B cell (primary cell): ENCODE measurements around the gene NOS2.

Experiments used
- EZH2 ChIP-seq: IDR thresholded peaks from 2 replicates; pipeline ENCODE4 v1.6.1; 2012; ENCODE audit warnings: borderline replicate concordance, low read depth, mild to moderate bottlenecking, moderate library complexity, low read length; ENCODE audit not compliant: insufficient read depth, poor library complexity, severe bottlenecking
- TF ChIP-seq, protein P1 (sequence below): fragments of 200-600 bp; IDR thresholded peaks from one replicate; pipeline ENCODE4 v1.8.0; 2022; ENCODE audit warnings: antibody characterized with exemption, mild to moderate bottlenecking

GRCh38 chr17:27778183-27778582 is 22.1 kb downstream of the NOS2 start:
- TF ChIP-seq EZH2 = no peak
- TF ChIP-seq, protein P1, sequence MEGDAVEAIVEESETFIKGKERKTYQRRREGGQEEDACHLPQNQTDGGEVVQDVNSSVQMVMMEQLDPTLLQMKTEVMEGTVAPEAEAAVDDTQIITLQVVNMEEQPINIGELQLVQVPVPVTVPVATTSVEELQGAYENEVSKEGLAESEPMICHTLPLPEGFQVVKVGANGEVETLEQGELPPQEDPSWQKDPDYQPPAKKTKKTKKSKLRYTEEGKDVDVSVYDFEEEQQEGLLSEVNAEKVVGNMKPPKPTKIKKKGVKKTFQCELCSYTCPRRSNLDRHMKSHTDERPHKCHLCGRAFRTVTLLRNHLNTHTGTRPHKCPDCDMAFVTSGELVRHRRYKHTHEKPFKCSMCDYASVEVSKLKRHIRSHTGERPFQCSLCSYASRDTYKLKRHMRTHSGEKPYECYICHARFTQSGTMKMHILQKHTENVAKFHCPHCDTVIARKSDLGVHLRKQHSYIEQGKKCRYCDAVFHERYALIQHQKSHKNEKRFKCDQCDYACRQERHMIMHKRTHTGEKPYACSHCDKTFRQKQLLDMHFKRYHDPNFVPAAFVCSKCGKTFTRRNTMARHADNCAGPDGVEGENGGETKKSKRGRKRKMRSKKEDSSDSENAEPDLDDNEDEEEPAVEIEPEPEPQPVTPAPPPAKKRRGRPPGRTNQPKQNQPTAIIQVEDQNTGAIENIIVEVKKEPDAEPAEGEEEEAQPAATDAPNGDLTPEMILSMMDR = no peak
